HG02884 (cell line): ENCODE data around the gene LYRM1.
"Not testable (repeated sequence)": the region's sequence is repeated elsewhere in the genome, so short reads cannot be mapped to it uniquely, and the experiment has no call there.

ENCODE experiments used
- ATAC-seq: cut with Tn5 transposase; IDR thresholded peaks from one replicate; pipeline ENCODE4 v1.9.1; 2021; ENCODE audit warnings: mild to moderate bottlenecking, moderate library complexity; ENCODE audit not compliant: unreplicated experiment

LYRM1 gene

DNA sequence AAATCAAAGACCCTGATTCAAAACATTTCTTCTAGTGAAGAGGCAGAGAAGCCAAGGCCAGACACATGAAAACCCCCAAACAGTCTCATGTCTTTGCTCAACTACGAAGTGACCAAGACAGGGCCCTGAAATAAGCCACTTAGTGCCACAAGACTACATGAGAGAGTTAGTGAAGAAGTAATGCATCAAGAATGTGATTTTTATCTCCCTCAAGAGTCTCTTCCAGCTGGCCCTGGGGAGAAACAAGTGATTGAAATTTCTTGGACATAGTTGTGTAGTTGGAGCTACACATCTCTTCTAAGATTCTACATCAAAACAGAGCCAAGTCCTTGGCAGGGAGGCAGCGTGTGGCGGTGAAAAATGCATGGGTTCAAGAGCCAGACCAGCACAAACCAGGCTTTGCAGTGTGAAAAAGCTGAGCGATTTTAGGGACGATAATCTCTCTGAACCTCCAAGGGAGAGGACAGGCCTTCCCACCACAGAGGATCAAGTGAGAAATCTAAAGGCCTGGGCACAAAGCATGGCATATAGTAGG is 30.6 kb downstream of the LYRM1 start:
- ATAC-seq, result no peak

DNA sequence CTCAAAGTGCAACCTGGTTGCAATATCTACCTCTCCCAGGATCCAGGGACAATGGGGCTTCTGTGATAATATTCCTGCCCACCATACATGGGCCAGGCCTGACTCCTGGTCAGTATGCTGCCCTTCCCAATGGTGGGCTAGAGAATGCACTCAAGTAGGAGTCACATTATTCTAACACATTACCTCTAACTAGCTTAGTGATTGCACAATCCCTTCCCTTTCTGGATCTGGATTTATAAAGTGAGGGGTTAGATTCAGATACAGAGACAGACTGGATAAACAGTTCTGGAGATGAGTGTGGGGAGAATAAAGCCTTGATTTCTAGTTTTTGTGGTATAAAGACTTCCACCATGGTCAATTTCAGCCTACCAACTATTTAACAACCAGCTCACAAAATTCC is 33.0 kb downstream of the LYRM1 start:
- no peak for ATAC-seq

DNA sequence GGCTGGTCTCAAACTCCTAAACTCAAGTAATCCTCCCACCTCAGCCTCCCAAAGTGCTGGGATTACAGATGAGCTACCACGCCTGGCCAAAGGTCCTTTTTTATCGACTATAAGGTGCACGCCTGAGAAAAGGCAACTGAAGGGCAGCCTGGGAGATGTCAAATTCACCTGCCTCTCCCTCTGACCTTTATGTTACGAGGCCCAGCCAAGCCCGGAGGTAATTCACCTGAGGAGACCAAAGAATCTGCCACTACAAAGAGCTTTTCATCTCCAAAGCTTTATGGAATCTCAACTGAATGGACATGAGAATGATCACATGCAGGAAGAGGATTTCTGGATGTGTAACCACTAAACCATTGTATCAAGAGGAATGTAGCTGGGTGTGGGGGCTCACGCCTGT is 37.2 kb downstream of the LYRM1 start:
- ATAC-seq, result no peak

DNA sequence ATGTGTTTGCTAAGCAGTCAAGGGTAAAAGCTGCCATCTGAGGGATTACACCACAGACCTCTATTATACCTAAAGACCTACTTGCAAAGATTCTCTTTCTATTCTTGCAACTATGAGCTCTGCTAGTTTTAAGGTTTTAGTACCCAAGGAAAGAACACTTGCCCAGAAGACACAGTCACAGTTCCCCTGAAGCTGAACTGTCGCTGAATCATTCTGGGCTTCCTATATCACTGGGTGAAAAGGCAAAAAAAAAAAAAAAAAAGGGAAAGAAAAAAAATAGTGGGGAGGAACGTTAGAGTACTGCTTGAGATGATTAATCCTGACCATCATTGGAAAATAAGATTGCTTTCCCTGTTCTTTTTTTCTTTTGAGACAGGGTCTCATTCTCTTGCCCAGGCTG is 37.9 kb downstream of the LYRM1 start:
- ATAC-seq, result no peak

DNA sequence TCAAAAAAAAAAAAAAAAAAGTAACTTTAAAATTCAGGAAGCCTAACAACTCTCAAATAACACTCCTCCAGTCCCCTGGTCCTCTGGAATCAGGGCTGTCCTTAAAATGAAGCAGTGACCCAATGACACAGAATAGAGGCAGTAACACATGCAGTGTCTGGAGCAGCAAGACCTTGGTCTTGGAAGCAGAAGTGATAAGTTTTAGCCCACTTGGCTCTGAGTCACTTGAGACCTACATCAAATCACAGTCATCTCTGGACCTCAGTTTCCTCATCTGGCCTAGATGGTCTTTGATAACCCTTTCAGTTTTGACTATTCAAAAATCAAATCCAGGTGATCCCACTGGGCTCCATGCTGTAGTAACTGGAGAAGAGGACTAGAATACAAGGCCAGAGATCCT is 39.0 kb downstream of the LYRM1 start:
- no peak for ATAC-seq

DNA sequence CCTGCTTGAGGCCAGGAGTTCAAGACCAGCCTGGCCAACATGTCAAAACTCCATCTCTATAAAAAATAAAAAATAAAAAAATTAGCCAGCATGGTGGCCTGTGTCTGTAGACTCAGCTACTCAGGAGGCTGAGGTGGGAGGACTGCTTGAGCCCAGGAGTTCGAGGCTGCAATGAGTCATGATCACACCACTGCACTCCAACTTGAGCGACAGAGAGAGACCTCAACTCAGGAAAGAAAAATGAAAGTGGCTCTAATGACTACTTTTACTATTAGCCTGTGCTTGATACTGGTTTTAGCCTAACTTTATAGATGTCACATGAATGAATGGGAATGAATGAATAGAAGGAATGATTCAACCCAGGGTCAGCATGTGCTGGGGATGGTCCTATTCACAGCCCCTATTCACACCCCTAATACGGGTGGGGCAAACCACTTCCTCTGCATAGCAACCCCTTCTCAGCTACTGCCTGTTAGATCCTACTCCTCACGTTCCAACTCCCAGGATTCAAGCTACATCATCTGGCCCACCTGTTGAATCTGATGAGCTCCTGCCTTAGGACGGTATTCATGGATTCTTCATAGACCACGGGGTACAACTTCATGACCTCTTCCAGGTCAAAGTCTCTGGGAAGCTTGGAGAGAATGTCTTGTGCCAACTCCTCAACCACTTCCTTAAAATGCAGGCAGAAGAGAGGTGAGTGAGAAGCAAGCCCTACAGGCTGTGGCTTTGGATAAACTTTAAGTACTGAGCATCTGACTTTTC is 40.5 kb downstream of the LYRM1 start:
- no peak for ATAC-seq

DNA sequence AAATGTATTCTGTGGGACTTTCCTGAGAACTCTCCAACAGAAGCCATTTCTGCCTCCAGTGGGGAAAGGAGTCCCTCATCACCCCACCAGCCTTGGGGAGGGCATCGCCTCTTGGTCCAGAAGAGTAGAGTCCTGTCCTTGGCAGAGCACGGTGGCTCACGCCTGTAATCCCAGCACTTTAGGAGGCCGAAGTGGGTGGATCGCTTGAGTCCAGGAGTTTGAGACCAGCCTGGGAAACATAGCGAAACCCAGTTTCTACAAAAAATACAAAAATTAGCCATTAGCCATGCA is 41.0 kb downstream of the LYRM1 start:
- ATAC-seq, result no peak

DNA sequence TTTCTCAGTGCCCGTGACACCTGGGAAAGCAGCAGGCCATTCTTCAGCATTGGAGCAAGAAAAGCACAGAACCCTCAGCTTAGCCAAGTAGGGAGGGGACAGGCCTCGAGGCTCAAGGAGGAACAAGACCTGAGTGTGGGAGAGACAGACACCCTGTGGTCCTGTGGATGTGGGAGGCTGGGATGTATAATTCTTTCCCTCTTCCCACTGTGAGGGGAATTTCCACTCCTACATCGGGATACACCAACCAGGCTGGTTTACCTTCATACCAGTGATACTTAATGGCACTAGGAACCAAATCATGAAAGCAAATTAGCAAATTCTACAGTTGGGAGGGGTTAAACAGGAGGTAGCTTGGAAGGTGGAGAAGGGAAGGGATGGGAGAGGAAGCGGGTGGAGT is 41.7 kb downstream of the LYRM1 start:
- no peak for ATAC-seq

DNA sequence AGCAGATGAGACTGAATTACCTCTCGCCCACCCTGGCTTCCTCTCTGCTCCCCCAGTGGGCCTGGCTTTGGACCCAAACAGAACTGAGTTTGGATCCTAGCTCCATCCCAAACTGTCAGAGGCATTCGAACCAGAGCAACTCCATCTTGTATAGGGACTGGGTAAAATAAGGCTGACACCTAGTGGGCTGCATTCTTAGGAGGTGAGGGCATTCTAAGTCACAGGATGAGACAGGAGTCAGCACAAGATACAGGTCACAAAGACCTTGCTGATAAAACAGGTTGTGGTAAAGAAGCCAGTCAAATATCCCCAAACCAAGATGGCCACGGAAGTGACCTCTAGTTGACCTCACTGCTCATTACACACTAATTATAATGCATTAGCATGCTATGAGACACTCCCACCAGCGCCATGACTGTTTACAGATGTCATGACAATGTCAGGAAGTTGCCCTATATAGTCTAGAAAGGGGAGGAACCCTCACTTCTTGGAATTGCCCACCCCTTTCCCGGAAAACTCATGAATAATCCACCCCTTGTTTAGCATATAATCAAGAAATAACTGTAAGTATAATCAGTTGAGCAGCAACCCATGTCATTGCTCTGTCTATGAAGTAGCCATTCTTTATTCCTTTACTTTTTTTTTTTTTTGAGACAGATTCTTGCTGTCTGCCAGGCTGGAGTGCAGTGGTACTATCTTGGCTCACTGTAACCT is 44.4 kb downstream of the LYRM1 start:
- ATAC-seq, result no peak

DNA sequence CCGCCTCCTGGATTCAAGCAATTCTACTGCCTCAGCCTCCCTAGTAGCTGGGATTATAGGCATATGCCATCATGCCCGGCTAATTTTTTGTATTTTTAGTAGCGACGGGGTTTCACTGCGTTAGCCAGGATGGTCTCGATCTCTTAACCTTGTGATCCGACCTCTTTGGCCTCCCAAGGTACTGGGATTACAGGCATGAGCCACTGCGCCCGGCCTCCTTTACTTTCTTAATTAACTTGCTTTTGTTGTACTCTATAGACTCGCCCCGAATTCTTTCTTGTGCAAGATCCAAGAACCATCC is 45.0 kb downstream of the LYRM1 start:
- not testable (repeated sequence) for ATAC-seq

DNA sequence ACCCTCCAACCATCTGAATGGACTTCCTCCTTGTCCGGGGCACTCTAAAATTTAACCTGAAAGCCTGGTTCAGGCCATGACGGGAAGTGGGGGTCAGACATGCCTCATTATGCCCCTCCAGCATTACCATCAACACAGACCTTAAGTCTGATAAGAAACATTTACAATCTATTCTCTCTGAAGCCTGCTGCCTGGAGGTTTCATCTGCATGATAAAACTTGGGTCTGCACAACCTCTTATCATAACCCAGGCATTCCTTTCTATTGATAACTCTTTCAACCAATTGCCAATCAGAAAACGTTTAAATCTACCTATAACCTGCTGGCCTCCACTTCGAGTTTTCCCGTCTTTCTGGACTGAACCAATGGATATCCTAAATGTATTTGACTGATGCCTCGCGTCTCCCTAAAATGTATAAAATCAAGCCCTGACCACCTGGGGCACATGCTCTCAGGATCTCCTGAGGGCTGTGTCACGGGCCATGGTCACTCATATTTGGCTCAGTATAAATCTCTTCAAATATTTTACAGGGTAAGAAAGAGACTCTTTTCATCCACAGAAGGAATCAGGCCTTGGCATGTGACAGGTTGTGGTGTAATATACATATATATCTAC is 45.6 kb downstream of the LYRM1 start:
- no peak for ATAC-seq

DNA sequence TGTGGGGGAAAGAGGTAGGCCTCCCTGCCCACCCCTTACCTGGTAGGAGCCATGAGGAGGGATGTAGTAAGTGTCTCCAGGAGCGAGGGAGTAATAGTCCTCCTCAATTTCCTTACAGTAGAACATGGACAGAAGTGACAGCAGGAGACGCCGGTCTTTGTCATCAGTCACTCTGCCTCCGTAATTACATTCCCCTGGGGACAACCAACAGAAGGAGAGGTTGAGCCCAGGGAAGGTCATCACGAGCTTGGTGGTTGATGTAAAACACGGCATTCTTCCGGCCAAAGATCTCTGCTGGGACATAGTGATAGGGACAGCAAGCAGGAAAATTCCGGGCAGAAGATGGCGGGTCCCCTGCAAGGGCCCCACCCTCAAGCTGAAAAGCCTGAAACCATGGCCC is 47.9 kb downstream of the LYRM1 start:
- no peak for ATAC-seq

DNA sequence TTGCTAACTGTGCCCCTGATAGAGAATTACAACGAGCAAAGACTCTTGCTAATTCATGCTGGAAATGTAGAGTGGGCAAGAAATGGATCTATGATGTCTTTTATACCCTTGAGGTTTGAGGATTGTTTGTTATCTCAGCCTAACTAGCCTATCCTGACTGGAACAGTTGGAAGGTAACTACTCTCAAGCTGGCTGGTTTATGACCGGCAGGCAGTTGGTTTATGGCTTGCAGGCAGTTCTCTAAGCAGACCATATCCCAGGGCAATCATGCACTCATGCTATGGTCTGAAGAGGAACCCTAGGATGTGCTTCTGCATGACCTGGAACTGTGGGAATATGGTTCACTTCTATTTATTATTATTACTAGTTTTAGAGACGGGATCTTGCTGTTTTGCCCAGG is 49.1 kb downstream of the LYRM1 start:
- ATAC-seq, result no peak

DNA sequence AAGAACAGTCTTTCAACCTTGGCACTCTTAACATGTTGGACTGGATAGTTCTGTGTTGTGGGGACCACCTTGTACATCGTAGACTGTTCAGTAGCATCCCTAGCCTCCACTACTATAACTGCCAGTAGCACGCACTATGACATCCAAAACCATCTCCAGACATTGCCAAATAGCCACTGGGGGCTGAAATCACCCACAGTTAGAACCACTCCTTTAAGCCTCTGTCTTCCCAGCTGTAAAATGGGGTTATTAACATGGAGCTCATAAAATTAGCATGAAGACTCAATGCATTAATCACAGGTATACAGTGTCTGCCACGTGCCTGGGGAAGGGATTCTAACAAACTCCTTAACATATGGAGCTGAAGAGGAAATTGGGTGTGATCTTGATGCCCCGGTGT is 49.7 kb downstream of the LYRM1 start:
- no peak for ATAC-seq

DNA sequence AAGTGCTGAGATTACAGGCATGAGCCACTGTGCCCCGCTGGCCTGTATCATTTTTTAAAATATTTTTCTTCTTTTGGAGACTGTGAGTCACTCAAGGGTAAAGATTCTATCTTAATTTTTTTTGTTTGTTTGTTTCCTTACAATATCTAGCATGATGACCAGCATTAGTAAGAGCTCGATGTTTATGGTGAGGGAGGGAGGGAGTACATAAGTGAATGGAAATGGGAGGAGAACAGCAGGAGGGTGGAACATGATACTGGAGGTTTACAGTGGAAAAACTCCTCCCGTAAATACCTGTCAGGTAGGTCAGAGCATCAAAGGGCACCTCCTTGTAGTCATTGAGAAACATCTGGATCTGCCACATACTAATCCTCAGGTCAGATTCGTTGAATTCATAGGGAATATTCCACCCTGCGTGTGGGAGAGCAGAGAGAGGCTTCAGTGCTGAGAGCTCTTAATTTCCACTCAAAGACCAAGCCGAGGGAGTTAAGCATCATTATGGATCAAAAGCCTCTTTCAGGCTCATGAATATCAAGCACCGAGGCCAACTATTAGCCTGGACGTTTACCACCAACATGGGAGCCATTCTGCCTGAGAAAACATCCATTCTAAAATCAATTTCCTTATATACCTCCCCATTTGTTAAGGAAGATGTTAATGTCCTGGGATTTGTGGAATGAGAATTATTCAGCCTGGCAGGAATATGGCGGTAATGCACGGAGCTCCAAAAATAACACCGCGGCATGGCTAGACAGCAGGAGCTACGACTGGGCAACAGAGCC is 51.8 kb downstream of the LYRM1 start:
- ATAC-seq, result no peak

DNA sequence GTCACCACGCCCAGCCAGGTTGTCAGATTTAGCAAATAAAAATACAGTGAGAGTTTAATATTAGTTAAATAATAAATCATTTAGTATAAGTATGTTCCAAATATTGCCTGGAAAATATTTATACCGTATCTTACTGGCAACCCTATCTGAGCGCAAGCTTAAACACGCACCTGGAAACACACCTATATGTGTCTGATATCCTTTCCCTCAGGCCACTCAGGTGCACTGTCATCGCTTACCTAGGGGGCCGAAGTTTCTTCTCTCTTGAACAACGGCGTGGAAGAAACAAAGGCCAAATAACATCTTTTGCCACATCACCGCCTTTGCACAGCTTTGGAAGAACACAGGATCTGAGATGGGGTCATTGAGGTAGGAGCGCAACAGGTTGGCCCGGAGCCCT is 54.0 kb downstream of the LYRM1 start:
- no peak for ATAC-seq

DNA sequence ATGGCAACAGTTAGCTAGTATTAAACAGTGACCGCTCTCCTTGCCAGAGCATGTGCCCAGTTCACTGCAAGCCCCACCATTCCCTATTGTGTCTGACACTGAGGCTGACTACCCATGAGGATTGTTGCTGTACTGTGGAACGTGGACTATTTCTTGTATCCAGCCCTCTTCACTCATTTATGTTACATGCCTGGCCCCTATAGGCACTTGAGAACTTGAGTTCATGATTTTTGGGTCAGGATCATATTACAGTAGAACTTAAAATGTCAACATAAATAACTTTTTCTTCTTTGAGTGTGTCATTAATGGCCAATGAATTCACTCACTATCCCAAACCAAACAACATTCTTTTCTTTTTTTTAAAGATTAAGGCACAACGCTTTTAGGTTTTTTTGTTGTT is 55.7 kb downstream of the LYRM1 start:
- ATAC-seq, result no peak

DNA sequence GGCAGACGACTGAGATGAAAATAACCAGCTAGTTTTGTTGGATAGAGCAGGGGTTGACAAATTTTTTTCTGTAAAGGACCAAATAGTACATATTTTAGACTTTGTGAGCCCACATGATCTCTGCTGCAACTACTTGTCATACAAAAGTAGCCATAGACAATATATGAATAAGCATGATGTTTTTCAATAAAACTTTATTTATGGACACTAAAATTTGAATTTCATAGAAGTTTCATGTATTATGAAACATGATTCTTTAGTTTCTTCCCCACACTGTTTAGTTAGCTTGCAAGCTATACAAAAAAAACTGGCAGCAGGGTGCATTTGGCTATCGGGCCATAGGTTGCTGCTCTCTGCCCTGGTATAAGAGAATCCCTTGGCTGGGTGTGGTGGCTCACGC is 56.6 kb downstream of the LYRM1 start:
- ATAC-seq, result no peak

DNA sequence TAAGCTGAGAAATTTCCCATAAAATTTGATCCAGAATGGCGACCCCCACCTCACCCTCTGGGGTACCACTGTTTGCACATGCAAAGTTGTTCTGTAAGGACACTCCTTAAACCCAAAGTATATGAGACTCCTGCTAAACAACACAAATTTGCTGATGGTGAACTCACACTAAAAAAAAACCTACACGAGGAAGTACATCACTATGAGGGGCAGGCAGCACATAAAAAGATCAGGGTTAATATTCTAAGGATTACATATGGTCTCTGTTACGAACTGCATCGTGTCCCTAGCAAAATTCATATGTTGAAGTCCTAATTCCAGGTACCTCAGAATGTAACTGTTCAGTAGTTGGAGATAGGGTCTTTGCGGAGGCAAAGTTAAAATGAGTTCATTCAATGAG is 60.3 kb downstream of the LYRM1 start:
- ATAC-seq, result no peak

DNA sequence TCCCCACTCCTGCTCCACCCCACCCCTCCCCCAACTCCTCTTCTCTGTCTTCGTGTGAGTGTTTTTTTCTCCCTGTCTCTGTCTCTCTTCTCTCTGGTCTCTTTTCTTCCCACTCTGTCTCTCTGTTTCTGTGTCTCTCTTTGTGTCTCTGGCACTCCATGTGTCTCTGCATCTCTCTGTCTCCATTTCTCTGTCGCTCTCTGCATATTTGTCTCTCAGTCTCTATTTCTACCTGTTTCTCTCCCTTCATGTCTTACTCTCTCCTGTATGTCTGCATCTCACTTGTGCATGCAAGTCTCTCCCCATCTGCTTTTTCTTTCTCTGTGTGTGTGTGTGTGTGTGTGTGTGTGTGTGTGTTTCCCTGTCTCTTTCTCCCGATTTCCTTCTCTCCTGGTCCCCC is 68.2 kb downstream of the LYRM1 start:
- ATAC-seq, result no peak

DNA sequence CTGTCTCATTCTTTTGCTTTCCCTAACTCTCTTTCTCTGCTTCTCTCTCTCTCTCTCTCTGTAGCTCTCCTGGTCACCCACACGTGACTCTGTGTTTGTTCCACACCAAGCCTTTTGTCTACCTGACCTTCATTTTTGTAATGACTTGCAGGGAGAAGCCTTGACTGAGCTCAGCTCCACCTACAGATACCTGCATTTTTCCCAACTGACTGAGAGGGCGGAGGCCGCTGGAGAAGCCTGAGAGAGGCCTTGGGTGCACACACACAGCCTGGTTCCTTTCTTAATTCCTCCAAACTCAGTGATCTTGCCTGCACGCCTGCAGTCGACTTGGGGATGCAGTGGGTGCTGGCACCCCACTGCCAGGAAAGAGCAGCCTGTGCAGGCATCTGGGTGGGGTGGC is 68.8 kb downstream of the LYRM1 start:
- no peak for ATAC-seq

DNA sequence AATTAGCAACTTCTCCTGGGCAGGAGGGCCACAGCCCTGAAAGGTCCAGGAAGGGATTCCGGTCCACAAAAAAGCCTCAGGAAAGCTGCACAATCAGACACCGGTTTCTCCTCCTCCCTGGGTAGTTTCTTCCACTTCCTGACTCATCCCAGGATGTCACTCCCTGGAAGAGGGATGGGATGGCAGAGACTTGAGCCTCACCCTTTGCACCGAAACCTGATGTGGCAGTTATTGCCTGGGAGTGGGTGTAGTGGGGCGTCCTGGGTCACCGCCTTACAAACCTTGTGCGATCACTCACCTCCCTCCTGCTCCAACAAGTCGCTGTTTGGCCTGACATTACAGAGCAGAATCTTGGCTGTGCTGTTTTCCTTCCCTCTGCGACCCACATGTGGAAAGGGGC is 70.8 kb downstream of the LYRM1 start:
- no peak for ATAC-seq
